NCI-H146 treated with DMSO at 0.1 percent for 48 hours (cell line): ENCODE data around the gene GHRHR.

Experiments
- DNase-seq: peaks from one replicate; lab custom pipeline; 2025; ENCODE audit not compliant: unreplicated experiment; lab: John Stamatoyannopoulos, UW

Gene GHRHR

GRCh38 chr7:30984359-30985107 is 20.8 kb downstream of the GHRHR start:
- no peak for DNase-seq

DNA sequence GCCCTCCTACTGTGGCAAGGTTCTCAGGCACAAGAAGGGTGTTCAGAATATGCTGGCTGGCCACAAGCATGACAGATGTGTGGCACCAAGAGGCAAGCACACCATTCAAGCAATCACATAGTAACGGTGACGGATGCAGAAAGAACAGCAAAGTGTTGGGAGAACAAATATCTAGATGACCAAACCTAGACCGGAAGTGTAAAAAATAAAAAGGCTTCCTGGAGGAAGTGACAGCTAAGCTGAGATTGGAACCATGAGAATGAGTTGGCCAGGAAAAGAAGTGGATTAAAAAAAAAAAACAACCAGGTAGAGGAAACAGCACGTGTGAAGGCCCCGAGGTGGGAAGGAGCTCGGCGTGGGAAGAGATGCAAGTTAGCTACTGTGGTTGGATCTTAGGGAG is 22.0 kb downstream of the GHRHR start:
- no peak for DNase-seq

GRCh38 chr7:30986331-30986730 is 22.6 kb downstream of the GHRHR start:
- no peak for DNase-seq

GRCh38 chr7:30986738-30987137 is 23.0 kb downstream of the GHRHR start:
- DNase-seq: no peak

DNA sequence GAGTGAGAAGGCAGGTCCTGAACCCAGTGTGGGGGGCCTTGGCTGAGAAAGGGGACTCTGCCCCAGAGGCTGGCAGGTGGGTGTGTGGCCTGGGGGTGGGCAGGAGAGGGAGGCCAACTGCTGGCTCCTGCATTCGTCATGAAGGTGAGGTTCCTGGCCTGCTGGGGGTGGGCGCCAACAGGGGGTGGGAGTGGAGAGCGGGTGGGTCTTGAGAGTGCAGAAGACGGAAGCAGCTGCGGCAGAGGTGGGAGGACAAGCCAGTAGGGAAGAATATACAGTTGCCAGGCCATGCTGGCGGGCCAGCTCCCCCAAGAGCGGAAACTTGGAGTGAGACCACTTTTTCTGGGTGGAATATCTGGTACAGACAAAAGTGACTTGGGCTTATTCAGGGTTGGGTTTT is 23.4 kb downstream of the GHRHR start:
- DNase-seq: no peak

GRCh38 chr7:30987936-30988335 is 24.2 kb downstream of the GHRHR start:
- DNase-seq: no peak

GRCh38 chr7:30988351-30989005 is 24.7 kb downstream of the GHRHR start:
- DNase-seq: no peak

GRCh38 chr7:30989008-30989823 is 25.5 kb downstream of the GHRHR start:
- no peak for DNase-seq

DNA sequence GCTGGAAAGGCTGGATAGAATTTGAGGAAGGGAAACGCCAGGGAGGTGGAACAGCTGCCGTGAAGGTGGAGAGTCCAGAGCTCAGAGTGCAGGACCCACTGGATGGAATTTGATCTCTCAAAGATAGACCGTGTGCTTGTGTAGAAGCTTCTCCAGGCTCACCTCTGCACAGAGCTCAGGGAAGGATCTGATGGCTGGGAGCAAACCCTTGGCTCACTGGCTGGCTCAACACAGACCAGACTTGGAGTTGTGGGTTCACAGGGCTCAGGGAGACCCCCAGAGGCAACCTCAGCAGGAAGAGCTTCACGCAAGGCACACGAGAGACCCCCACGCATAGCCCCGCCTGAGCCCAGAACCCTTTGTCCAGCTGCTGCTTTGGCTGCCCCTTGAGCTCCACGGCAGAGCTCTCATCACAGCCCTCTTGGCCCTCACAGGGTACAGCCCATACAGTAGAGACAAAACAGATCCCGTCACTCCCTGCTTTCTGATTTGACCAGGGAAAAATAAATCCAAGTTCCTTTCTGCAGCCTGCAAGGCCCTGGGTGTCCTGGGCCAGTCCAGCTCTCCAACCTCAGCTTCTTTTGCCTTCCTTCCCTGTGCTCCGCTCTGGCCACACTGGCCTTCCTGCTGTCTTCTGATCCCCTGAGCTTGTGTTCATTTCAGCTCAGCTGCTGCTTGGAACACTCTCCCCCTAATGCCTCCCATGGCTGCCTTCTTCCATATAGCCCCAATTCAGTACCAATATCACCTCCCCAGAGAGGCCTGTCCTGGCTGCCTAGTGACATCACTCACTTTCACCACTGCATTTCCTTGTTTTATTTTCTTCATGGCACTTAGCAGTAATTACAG is 26.3 kb downstream of the GHRHR start:
- no peak for DNase-seq

GRCh38 chr7:30990673-30991170 is 27.0 kb downstream of the GHRHR start:
- DNase-seq: no peak

DNA sequence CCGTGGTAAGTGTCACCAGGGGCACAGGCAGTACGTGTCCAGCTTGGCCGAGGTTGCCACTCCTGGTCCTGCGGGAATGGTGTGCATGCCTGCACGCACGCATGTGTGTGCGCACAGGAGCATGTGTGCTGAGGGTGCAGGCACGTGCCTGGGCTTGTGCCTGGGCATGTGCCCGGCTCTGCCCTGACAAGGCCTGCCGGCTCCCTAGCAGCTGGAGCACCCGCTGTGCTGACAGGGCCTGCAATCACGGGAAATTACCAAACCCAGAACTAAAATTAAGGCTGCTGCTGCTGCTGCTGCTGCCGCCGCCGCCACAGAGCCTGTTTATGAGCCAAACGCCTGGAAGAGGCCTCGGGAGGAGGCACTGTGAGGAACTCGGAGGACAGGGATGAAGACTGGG is 28.7 kb downstream of the GHRHR start:
- DNase-seq: no peak

- DNase-seq: no peak
These were observed 30.7 kb downstream of the GHRHR start for GRCh38 chr7:30994206-30995100.

DNA sequence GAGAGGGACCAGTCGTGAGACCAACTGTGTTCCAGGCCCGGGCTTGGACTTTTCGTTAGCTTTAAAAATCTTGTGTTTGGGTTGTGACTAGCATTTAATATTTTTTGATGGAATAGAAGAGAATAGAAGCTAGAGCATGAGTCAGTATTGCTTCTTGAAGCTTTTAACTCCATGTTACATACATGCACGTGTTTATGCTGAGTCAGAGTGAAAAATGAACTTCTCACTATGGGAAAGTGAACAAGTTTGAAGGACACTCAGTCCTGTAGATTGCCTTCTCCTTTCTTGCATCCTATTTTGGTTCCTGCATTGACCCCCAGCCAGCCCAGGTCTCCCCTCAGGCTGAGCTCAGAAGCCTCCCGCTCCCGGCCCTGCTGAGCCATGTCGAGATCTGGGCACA is 31.8 kb downstream of the GHRHR start:
- DNase-seq: no peak

DNA sequence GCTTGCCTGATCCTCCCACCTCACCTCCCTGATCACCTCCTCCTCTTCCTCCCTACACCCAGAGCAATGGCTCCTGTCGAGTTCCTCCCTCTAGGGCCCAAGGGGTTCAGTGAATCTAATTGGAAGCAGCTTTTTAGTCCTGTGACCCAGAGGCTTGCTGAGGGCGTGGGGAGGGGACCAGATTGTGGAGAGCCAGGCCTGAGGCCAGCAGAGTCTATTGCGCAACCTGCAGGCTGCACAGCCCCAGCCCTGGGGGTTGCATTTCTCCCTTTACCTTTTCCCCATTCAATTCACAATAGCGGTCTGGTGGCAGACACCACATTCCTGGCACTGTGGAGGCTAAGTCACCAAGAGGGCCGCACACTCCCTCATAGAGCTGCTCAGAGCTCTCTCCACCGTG is 32.5 kb downstream of the GHRHR start:
- DNase-seq: no peak

DNA sequence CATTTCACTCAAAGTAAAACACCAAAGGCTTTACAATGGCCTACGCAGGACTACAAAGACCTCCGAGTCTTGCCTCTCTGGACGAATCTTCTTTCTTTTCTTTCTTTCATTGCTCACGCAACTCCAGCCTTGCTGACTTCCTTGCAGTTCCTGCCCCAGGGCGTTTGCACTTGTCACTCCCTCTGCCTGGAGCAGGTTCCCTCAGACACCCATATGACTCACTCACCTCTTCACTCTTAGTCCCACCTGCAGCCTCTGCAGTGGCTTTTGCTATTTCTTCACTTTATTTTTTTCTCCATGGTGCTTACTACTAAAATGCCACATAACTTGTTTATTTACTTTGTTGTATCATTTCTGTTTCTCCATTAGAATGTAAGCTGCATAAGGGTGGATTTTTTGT is 33.1 kb downstream of the GHRHR start:
- DNase-seq: no peak

- DNase-seq: no peak
These were observed 33.6 kb downstream of the GHRHR start for GRCh38 chr7:30997316-30997715.

DNA sequence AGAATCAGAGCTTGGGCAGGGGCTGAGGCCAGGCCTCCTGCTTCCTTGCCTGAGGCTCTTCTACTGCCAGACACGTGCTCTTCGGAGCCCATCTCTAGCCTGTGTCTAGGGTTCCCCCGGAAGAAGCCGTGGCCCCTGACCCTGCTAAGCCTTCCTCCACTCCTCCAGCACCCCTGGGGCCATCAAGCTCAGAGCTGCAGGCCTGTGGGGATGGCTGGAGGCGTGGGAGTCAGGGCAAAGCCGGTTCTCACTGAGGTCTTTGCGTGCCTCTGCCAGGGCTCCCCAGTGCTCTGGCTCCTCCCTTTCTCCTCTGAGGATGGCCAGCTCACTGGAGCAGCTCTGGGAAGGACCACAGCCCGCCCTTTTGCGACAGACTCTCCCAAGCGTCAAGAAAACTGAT is 34.4 kb downstream of the GHRHR start:
- no peak for DNase-seq

DNA sequence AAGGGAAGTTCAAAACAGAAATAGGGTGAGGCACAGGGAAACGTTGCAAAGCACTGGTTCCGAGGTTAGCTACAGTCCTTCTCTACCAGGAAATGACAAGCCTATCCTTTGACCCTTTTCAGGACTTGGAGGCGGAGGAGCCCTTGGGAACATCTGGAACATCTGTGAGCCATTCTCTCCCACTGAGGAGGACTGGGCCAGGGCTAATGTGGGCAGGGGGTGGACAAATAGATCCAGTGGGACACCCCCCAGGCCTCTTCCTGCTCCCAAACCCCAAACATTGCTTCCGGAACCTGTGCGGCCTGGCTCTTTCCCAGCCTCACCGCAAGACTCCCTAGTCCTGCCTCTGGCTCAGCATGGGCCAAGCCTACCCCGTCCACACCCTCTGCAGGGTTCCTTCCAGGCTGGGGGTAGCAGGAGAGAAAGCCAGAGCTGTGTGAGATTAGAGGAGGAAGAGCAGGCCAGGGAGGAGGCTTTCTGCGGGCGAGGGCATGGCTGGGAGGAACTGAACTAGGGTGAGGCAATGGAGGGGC is 36.5 kb downstream of the GHRHR start:
- DNase-seq: no peak

DNA sequence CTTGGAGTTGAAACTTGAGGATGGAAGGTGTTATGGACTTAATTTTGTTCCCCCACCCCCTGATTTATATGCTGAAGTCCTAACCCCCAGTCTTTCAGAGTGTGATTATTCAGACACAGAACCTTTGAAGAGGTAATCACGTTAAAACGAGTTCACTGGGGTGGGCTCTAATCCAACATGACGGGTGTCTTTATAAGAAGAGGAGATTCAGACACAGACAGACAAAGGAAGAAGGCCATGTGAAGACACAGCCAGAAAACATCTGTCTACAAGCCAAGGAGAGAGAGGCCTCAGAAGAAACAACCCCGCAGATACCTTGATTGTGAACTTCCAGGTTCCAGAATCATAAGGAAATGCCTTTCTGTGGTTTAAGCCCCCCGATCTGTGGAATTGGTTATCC is 37.0 kb downstream of the GHRHR start:
- no peak for DNase-seq

GRCh38 chr7:31002256-31002655 is 38.5 kb downstream of the GHRHR start:
- no peak for DNase-seq
